Lung microvascular endothelial cell (primary cell): Measurements from ENCODE around the gene ACTL7A. TPM values are rescaled to one million over a fixed set of nuclear protein-coding genes. Genes with fewer than 3 reads are reported as not detected.
"Not testable (repeated sequence)": the region's sequence is repeated elsewhere in the genome, so short reads cannot be mapped to it uniquely, and the experiment has no call there.

ENCODE experiments used
- DNase-seq, 2 donors: peaks; one replicate each; pipeline versions ENCODE4 v3.0.0 to v3.0.0-alpha.2; 2010; ENCODE audit warnings: low read depth in 2 of 2
- total RNA-seq: library from RNA; depleted of rRNA; stranded (reverse); fragments of >200 nt; gene quantifications from 2 replicates; pipeline ENCODE4 v1.2.1, GENCODE V29; 2014

Gene ACTL7A
- total RNA-seq, 1 donor from 2014 or later, result not detected

DNA sequence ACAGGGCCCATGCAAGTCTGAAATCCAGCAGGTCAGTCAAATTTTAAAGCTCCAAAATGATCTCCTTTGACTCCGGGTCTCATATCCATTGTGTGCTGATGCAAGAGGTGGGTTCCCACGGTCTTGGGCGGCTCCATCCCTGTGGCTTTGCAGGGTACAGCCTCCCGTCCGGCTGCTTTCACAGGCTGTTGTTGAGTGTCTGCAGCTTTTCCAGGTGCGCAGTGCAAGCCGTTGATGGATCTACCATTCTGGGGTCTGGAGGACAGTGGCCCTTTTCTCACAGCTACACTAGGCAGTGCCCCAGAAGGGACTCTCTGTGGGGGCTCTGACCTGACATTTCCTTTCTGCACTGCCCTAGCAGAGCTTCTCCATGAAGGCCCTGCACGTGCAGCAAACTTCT lies 13.8 kb upstream of the ACTL7A start:
- DNase-seq, result not testable (repeated sequence)

DNA sequence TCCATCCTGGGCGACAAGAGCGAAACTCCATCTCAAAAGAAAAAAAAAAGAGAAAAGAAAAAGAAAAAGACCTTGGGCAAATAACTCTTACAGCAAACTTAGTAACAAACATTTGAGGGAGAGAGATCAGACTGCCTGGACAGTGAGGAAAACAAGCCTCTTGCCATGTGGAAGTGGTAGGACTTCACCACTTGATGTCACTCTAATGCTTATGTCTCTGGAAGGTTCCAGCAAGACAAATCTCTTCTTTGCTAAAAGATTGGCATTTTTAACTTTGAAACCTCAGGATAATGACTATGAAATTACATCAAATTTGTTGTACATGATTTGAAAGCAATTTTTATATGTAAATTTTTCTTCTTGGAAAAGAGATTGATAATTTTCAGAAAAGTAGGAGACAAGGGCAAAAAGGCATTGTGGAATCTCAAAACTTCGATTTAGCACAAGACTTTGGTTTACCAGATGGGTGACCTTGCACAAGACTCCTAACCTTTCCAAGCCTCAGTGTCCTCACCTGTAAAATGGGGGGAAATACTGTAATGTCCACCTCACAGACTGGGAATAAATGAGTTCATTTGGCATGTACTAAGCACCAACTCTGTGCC lies 11.7 kb upstream of the ACTL7A start:
- DNase-seq, result peak; percentile 51 to 58

GRCh38 chr9:108851138-108851537 lies 10.9 kb upstream of the ACTL7A start:
- no peak for DNase-seq

DNA sequence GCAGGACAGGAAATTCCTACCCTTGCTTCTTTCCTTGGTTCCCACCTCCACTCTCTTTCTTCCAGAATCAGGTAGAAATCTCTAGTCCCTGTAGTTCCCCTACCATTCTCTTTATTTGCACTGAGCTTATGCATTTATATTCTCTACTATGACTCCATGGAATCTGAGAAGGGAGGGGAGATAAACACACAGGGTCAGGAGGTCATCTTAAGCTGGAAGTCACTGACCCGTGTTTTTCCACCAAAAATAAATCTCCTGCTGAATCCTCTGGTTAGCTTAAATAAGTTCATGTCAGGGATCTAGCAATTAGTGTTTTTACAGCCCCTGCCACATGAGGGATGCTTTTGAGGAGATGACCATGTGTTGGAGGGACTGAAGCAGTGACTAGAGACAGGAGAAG lies 10.0 kb upstream of the ACTL7A start:
- peak in 1 of 2 donors; percentile 8 for DNase-seq

DNA sequence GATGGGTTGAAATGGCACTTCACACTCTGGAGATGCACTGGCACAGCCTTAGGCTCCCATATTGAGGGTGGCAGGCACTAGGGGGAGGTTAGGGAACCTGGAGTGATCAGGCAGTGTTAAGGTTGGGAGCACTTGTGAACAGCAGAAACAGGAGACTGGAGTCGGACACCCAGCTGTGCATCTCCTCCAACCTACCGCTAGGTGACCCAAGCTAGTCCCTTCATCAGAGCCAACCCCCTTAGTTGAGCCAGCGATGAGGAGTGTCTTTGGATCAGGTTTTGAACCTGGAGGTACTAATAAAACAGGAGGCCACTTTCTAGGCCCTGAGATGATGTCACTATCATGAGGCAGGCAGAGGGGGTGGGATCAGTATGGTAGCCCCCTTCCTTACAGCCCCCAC lies 8.0 kb upstream of the ACTL7A start:
- DNase-seq, result no peak

DNA sequence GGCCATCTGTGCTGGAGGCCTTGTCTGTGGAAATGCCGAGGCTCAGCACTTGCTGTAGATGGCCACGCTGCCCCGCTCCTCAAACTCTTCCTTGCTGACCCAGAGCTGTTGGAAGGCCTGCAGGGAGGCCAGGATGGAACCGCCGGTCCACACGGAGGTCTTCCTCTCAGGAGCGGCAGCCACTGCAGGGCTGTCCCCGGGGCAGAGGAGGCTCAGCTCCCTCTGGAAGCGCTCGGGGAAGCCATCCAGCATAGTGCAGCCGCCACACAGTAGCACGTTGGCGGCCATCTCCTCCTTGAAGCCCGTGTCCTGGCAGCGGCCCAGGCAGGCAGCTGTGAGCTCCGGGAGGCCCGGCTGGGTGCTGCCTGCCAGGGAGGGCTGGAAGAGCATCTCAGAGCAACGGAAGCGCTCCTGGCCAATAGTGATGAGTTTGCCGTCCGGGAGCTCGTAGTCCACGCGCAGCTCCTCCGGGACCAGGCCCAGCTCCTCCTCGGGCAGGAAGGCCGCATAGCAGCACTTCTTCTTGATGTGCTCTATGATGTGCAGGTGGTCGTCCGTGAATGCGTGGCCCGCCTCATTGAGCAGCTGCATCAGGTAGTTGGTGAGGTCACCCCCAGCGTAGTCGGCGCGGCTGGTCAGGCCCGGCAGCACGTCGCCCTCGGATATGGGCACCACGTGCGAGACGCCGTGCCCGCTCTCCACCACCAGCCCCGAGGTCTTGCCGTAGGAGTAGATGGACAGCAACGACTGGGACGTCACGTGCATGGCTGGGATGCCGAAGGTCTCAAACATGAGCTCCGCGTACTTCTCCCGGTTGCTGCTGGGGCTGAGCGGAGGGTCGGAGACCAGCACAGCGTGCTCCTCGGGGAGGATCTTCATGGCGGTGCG lies 7.2 kb upstream of the ACTL7A start:
- no peak for DNase-seq

DNA sequence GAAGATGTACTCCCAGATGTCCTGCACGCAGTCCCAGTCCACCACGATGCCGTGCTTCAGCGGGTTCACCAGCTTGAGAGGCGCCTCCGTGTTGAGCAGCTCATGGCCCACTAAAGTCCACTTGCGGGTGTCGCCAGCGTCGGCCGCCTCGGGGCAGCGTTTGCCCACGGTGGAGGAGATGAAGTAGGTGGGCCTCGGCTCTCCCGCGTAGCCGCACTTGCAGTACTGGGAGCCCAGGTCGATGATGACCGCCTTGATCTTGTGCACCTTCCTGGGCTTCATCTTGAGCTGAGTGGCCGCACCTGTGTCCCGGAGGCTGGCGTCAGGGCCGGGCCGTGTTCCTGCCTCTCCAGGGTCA lies 6.6 kb upstream of the ACTL7A start:
- no peak for DNase-seq

- DNase-seq, result no peak
These were observed 6.2 kb upstream of the ACTL7A start, which contains the start of gene ACTL7B for GRCh38 chr9:108855888-108856287. Gene ACTL7B (minus strand): TSS chr9:108855986. CDS start chr9:108855930, 56 bp downstream.

GRCh38 chr9:108857572-108857971 lies 4.5 kb upstream of the ACTL7A start:
- DNase-seq, result no peak

DNA sequence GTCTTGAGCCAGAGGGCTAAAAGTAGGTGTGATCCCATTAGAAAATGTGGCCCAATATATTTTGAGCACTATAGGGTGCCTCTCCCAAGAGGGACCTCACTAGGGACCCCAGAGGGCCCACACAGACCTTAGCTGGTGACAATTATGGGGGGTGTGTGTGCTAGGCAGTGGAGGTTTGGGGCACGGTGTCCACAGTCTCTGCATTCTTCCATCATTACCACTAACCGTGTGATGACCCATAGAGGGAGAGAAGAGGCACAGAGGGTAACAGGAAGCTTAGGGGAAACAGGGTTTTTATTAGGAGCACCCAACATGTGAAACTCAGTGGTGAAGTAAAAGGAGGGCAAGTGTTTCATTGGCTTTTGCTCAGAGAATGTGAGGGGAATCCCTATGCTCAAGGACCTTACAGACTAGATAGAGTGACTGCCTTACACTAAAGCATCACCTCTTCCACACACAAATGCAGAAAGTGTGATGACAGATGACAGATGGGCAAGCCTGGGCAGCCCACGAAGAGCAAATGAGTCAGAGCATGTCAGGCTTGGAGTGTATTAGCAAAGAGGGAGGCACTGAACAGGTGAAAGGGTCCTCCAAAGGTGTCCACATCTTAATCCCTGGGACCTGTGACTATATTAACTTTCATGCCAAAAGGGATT lies 2.5 kb upstream of the ACTL7A start:
- DNase-seq, result no peak

- DNase-seq, result no peak
These were observed 1.7 kb upstream of the ACTL7A start for GRCh38 chr9:108860354-108860753.

- DNase-seq, result no peak
These were observed 1.3 kb upstream of the ACTL7A start for GRCh38 chr9:108860764-108861163.

DNA sequence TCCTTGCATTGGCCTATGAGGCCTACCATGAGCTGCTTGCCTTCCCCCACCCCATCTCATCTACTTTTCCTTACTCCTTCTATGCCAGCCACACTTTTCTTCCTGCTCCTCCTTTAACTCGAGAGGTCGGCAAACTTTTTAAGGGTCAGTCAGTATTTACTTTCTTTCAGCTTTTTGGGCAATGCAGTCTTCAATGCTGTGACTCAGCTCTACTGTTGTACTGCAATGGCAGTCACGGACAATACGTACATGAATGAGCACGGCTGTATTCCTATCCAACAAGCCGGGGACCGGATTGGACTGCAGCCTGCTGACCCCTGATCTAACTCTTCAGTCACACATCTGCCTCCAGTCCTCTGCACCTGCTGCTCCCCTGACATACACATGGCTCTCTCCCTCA lies 602 bp upstream of the ACTL7A start:
- no peak for DNase-seq

DNA sequence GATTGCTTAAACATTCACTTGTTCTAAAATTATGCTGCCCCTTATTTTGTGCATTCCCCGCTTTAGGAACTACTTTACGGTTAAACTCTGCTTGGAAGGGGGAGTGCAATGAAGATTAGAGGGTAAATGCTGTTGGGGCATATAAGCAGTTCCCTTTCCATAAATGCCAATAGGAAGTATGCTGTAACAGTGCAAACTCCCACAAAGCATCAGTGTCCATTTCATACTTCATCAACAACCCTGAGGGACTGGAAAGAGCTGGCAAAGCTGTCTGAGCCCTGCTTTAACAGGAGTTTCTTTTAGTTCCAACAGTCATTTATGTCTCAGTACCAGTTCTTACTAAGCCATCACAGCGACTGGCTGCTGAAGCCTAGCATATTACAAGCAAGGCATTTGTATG lies 1.8 kb downstream of the ACTL7A start:
- DNase-seq, result no peak

DNA sequence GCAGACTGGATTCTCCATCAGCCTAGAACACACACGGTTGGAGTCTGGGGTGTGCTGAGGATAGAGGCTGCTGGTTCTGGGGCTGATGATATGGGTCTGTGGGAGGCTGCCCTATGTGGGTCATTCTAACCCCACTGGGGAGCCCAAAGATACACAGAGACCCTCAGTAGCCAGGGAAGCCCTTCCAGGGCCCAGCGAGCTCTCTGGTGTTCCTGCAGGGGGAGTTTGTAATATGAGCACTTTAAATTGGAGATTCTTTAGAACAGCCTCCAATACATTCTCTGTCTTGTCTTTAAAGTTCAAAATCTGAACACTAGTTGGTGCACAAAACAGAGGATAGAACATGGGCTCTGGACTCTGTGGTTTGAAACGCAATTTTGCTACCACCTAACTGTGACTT lies 2.4 kb downstream of the ACTL7A start:
- no peak for DNase-seq

- no peak for DNase-seq
These were observed 3.0 kb downstream of the ACTL7A start for GRCh38 chr9:108865037-108865436.

GRCh38 chr9:108866001-108866420 lies 3.9 kb downstream of the ACTL7A start:
- no peak for DNase-seq

DNA sequence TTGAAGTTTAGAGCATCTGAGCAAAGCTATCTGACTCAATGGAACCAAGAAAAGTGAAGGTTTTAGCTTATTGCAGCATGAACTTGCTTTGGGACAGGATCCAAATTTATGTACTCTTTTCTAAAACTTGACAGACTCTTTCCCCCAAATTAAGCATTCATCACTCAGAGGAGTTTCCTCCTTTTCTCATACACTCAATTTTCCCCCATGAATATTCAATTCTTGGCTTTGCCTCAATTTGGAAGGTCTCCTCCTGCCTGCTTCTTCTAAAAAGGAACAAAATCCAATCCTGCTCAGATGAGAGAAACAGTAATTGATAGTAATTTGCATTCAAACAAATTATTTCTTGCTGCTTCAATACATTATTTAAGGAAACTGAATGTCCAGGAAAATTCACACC lies 5.0 kb downstream of the ACTL7A start:
- DNase-seq, result no peak

GRCh38 chr9:108867829-108868228 lies 5.8 kb downstream of the ACTL7A start:
- no peak for DNase-seq

- no peak for DNase-seq
These were observed 7.1 kb downstream of the ACTL7A start for GRCh38 chr9:108869092-108869725.

DNA sequence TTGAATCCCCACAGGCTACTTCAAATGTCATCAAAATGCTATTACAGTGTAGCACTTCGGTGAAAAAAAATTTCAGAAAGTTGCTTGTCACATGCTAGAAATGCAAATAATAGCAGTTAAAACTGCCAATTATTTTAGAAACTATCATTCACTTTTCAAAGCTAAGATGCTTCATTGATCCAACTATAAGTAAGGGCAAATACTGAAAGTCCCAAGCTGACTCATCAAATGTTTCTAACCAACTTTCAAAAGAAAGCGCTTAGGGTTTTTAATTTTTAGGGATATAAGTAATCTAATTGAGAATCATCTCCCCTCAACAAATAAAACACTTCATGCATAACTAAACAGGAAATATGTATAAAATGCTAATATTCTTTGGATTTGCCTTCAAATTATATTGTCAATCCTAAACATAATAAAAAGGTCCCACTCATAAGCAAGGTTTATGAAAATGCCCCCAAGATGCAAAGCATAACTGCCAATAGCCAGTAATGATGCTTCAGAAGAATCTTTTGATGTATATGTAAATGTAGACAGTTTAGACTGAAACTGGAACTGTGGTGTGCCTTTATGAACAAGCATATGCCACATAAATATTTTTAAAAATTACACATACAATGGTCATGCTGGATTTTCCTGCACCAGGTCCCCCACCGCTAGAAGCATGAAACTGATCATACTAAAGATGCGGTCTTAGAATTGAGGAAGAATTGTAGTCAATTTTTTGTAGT lies 12.2 kb downstream of the ACTL7A start:
- no peak for DNase-seq
